SU-DHL-6 (cell line): ENCODE measurements around the gene WDR35.
A peak's percentile ranks its signal among the peaks of the same experiment; 100 is the strongest.

Experiments used
- H2AFZ ChIP-seq: fragments of 200-600 bp; sonication (generic); 2 replicates; pipeline ENCODE4 v1.6.1; 2014; ENCODE audit warnings: low read depth, mild to moderate bottlenecking, moderate library complexity, mixed read lengths, antibody characterized with exemption, low read length; ENCODE audit not compliant: severe bottlenecking
- H3F3A ChIP-seq: fragments of 200-600 bp; shearing (Covaris generic); 2 replicates; pipeline ENCODE4 v1.6.0; 2016; ENCODE audit warnings: antibody characterized with exemption, mild to moderate bottlenecking; ENCODE audit not compliant: insufficient read depth
- H3K27ac ChIP-seq: fragments of 200-600 bp; sonication (generic); 2 replicates; pipeline ENCODE4 v1.5.1; 2016; ENCODE audit warnings: low read depth, mild to moderate bottlenecking, low read length, moderate library complexity, mixed read lengths
- H3K27me3 ChIP-seq: fragments of 200-600 bp; sonication (generic), shearing (Covaris generic); 2 replicates; pipeline ENCODE4 v1.6.0; 2014; ENCODE audit warnings: mild to moderate bottlenecking, low read length
- H3K36me3 ChIP-seq: fragments of 200-600 bp; sonication (generic); 2 replicates; pipeline ENCODE4 v1.6.1; 2014; ENCODE audit warnings: mild to moderate bottlenecking, low read length, mixed read lengths
- H3K4me2 ChIP-seq: fragments of 300-600, 200-600 bp; shearing (Covaris generic), sonication (generic); 2 replicates; pipeline ENCODE4 v1.6.0; 2014; ENCODE audit warnings: low read length, low read depth, mild to moderate bottlenecking; ENCODE audit not compliant: poor library complexity, severe bottlenecking
- H3K4me3 ChIP-seq: fragments of 200-600 bp; sonication (generic); 2 replicates; pipeline ENCODE4 v1.5.1; 2014; ENCODE audit warnings: antibody characterized with exemption, low read length, mild to moderate bottlenecking, mixed read lengths; ENCODE audit not compliant: insufficient read depth, poor library complexity, severe bottlenecking
- H3K79me2 ChIP-seq: fragments of 200-600 bp; sonication (generic); 2 replicates; pipeline ENCODE4 v1.6.1; 2014; ENCODE audit warnings: mild to moderate bottlenecking, low read length, moderate library complexity; ENCODE audit not compliant: insufficient read depth
- H3K9ac ChIP-seq: fragments of 200-600 bp; sonication (generic); 2 replicates; pipeline ENCODE4 v1.7.0; 2014; ENCODE audit warnings: mild to moderate bottlenecking, low read length
- H3K9me2 ChIP-seq: fragments of 200-600 bp; sonication (generic); replicated peaks from 2 replicates; pipeline ENCODE4 v1.6.1; 2014; ENCODE audit warnings: low read length; ENCODE audit not compliant: insufficient read depth
- H3K9me3 ChIP-seq: fragments of 200-600 bp; sonication (generic); 2 replicates; pipeline ENCODE4 v1.6.1; 2014; ENCODE audit warnings: low read length, mixed read lengths; ENCODE audit not compliant: insufficient read depth
- H4K20me1 ChIP-seq: fragments of 200-600 bp; sonication (generic); 2 replicates; pipeline ENCODE4 v1.6.1; 2014; ENCODE audit warnings: low read depth, mild to moderate bottlenecking, antibody characterized with exemption, low read length, moderate library complexity, mixed read lengths
- EZH2phosphoT487 ChIP-seq: fragments of 200-600 bp; sonication (generic), shearing (Covaris generic); conservative IDR thresholded peaks from 2 replicates; pipeline ENCODE4 v1.6.1; 2018; ENCODE audit warnings: mild to moderate bottlenecking, antibody characterized with exemption, low read length, moderate library complexity, mixed read lengths
- TF ChIP-seq, protein P1 (sequence below): fragments of 200-600 bp; sonication (generic); IDR thresholded peaks from one replicate; pipeline ENCODE4 v1.5.1; 2017; ENCODE audit warnings: antibody characterized with exemption, mild to moderate bottlenecking, low read length, moderate library complexity; ENCODE audit not compliant: insufficient read depth, poor library complexity, severe bottlenecking

The WDR35 gene

DNA sequence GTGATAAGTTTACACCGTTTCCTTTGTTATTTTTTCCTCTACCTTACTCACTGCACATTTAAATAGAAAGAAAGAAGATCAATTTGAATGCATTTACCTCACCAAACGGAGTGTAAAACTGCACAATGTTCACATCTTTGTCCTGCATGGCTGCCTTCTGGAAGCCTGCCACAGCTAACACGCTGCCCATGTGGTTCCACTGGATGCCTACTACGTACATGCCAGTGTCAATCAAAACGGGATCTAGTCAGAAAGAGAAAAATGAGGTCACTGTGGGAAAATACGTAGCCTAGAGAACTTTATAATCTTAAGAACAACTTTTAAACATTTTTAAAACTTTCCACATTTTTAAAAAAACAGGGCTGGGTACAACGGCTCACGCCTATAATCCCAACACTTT is 16.4 kb downstream of the WDR35 start:
- TF ChIP-seq EZH2phosphoT487 = no peak
- no peak overlapping the region for H2AFZ ChIP-seq
- H3K27me3 ChIP-seq = no peaks in the 10 kb centered on the region
- no peak overlapping the region for H3K4me2 ChIP-seq
- H3K79me2 ChIP-seq = no peaks in the 10 kb centered on the region
- H3F3A ChIP-seq = no peaks in the 10 kb centered on the region
- no peaks in the 10 kb centered on the region for H4K20me1 ChIP-seq
- H3K27ac ChIP-seq = no peak overlapping the region
- no peaks in the 10 kb centered on the region for H3K36me3 ChIP-seq
- H3K9me3 ChIP-seq = no peaks in the 10 kb centered on the region
- no peaks in the 10 kb centered on the region for H3K9me2 ChIP-seq
- H3K9ac ChIP-seq = no peak overlapping the region
- H3K4me3 ChIP-seq = no peak overlapping the region

- H3K9ac ChIP-seq = no peak overlapping the region
- no peaks in the 10 kb centered on the region for H3K9me3 ChIP-seq
- no peaks in the 10 kb centered on the region for H3K27me3 ChIP-seq
- no peaks in the 10 kb centered on the region for H3K36me3 ChIP-seq
- H2AFZ ChIP-seq = no peak overlapping the region
- H3K79me2 ChIP-seq = no peaks in the 10 kb centered on the region
- TF ChIP-seq, protein P1, sequence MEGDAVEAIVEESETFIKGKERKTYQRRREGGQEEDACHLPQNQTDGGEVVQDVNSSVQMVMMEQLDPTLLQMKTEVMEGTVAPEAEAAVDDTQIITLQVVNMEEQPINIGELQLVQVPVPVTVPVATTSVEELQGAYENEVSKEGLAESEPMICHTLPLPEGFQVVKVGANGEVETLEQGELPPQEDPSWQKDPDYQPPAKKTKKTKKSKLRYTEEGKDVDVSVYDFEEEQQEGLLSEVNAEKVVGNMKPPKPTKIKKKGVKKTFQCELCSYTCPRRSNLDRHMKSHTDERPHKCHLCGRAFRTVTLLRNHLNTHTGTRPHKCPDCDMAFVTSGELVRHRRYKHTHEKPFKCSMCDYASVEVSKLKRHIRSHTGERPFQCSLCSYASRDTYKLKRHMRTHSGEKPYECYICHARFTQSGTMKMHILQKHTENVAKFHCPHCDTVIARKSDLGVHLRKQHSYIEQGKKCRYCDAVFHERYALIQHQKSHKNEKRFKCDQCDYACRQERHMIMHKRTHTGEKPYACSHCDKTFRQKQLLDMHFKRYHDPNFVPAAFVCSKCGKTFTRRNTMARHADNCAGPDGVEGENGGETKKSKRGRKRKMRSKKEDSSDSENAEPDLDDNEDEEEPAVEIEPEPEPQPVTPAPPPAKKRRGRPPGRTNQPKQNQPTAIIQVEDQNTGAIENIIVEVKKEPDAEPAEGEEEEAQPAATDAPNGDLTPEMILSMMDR = no peak
- TF ChIP-seq EZH2phosphoT487 = no peak
- H3K9me2 ChIP-seq = no peaks in the 10 kb centered on the region
- H3K4me3 ChIP-seq = no peak overlapping the region
- H3K27ac ChIP-seq = no peak overlapping the region
- no peaks in the 10 kb centered on the region for H3F3A ChIP-seq
- no peak overlapping the region for H3K4me2 ChIP-seq
- no peaks in the 10 kb centered on the region for H4K20me1 ChIP-seq
Observed at GRCh38 chr2:19971691-19972090, 18.2 kb downstream of the WDR35 start.

- H3K36me3 ChIP-seq = no peaks in the 10 kb centered on the region
- no peaks in the 10 kb centered on the region for H3K27me3 ChIP-seq
- no peak overlapping the region for H2AFZ ChIP-seq
- no peak overlapping the region for H3K4me2 ChIP-seq
- no peaks in the 10 kb centered on the region for H3F3A ChIP-seq
- H3K27ac ChIP-seq = no peak overlapping the region
- H3K79me2 ChIP-seq = no peaks in the 10 kb centered on the region
- H3K9me3 ChIP-seq = no peaks in the 10 kb centered on the region
- no peaks in the 10 kb centered on the region for H4K20me1 ChIP-seq
- no peak for TF ChIP-seq EZH2phosphoT487
- TF ChIP-seq, protein P1 = no peak
- no peaks in the 10 kb centered on the region for H3K9me2 ChIP-seq
- no peak overlapping the region for H3K9ac ChIP-seq
- H3K4me3 ChIP-seq = no peak overlapping the region
Observed at GRCh38 chr2:19963386-19963785, 26.5 kb downstream of the WDR35 start.

DNA sequence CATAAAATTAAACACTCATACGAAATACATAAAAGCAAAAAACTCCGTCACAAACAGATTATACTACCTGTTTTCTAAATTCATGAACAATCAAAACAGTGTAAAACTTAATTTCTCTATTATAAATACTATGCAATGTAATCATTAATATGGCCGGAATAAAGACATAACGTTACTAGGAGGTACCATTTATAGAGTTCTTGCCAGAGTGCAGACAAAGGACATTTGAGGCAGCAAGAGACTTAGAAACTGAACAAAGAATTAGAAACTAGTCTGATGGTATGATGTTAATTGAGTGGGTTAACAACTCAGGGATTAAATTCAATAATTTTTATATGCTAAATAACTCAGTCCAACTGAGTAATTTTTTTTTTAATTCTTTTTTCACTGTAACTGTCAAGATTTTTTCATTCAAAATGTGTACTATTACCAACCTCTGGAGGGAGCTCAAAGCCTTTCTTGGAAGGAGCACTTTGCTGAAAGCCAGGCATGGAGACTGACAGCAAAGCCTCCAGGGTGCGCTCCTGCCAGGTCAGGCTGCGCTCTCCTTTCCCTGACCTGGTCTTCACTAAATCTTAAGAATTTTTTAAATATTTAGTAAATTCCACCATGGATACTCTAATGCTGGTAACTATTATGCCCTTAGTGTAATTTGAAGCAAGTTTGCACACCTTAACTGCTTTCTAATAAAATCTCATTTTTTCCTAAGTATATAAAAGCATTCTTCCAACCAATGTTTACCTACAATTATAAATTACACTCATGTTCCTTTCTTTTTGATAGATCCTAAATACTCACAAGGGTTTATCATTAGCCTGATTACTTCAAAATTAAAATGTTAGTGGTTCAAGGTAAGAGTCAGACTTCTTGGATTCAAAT is 34.1 kb downstream of the WDR35 start:
- Histone ChIP-seq H3K27ac (no peak overlapping the region), H3K4me3 (no peak overlapping the region), H3K36me3 (no peaks in the 10 kb centered on the region), H4K20me1 (no peaks in the 10 kb centered on the region), H3K4me2 (no peak overlapping the region), H3K27me3 (no peaks in the 10 kb centered on the region), H3K9me3 (no peaks in the 10 kb centered on the region), H3F3A (no peaks in the 10 kb centered on the region), H2AFZ (no peak overlapping the region), H3K79me2 (no peaks in the 10 kb centered on the region), H3K9ac (no peak overlapping the region), H3K9me2 (no peaks in the 10 kb centered on the region)
- TF ChIP-seq, protein P1 = peak; percentile 65
- TF ChIP-seq EZH2phosphoT487 = no peak
